ENCODE measurements around the gene MTRF1L.

MTRF1L gene, protein sequence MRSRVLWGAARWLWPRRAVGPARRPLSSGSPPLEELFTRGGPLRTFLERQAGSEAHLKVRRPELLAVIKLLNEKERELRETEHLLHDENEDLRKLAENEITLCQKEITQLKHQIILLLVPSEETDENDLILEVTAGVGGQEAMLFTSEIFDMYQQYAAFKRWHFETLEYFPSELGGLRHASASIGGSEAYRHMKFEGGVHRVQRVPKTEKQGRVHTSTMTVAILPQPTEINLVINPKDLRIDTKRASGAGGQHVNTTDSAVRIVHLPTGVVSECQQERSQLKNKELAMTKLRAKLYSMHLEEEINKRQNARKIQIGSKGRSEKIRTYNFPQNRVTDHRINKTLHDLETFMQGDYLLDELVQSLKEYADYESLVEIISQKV

GRCh38 chr6:153002613-153003365, at the start of gene MTRF1L:
TSS of gene MTRF1L (minus strand) at chr6:153002709. CDS start at chr6:153002685, 24 bp downstream.
- DNase-seq (ENCODE audit: low read depth in 2 of 2) = peak; percentile 77 to 83

DNA sequence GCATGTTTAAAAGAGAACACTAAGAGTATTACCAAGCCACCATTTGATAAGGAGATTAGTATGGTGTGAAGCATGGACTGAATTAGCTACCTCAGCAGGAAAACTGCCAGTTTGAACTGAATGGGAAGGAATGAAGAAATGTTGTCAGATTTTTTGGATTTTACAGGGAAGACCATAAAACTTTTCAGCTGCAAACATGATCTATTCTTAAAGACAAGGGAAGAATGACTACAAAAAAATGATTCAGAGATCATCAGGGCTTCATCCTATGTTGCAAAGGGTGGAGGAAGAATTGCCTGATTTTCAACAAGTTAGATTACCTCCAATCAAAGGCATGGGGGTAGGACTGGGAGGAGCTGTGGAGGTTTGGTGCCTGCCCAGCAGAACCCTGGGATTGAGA, 49.3 kb upstream of the MTRF1L start:
- no peak for DNase-seq (ENCODE audit: low read depth in 2 of 2)

DNA sequence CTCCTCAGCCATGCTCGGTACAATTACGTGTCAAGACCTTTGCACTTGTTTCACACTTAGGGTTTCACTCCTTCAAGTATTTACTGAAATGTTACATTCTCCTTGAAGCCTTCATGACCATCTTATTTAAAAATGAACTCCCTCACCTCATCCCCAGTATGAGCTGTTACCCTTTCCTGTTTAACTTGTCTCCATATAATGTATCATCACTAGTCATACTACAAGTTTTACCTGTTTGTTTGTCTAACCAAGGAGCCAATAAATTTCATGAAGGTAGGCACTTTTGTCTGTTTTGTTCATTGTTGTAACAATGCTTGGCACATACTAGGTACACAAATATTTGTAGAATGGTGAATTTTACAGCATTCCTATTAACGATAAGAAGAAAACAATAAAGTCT, 46.1 kb upstream of the MTRF1L start:
- no peak for DNase-seq (ENCODE audit: low read depth in 2 of 2)

DNA sequence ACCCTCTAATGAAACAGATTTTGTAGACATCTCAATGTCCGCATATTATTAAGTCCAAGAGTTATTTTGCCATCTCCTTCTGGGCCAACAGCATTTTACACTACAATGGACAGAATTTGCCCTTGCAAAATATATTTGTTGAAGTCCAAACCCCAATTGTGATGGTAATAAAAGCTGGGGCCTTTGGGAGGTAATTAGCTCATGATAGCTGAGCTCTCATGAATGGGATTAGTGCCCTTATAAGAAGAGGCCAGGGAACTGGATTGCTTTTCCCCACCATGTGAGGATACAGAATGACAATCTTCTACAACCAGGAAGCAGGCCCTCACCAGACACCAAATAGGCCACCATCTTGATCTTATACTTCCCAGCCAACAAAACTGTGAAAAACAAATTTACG, 44.9 kb upstream of the MTRF1L start:
- no peak for DNase-seq (ENCODE audit: low read depth in 2 of 2)

DNA sequence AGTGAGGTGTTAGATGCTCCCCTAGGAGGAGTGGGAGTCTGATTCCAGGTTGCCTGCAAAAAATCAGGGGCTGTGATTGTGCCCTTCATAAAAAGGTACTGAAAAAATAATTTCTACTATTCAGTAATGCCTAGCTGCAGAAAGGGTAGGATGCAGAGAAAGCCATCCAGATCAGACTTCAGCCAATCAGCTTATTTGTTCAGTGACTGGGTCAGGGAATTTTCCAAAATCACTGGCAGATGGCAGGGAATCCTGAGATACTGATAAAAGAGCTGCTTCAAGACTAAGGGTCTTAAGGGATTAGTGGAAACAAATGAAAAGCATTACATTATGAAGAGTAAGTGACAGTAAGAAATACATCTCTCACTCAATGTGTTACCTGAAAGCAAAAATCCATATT, 42.8 kb upstream of the MTRF1L start:
- DNase-seq (ENCODE audit: low read depth in 2 of 2) = no peak

DNA sequence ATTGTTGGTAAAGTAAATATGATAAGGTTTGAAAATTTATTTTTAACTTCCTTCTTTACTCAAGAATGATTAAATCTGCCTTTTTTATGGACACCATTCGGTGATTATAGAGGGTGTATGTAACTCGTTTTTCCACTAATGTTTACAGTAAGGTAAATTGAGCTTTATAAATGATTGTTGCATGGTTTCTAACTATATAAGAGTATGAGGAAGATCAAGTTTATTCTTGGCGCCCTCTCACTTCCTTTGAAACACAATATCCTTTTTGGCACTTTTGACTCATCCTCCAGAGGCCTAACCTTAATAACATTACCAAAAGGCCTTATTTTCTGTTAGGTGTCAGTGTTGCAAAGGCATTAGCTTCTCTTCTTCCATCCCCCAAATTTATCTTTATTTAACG, 41.8 kb upstream of the MTRF1L start:
- no peak for DNase-seq (ENCODE audit: low read depth in 2 of 2)

- no peak for DNase-seq (ENCODE audit: low read depth in 2 of 2)
These were observed 41.2 kb upstream of the MTRF1L start for GRCh38 chr6:153043719-153044118.

- no peak for DNase-seq (ENCODE audit: low read depth in 2 of 2)
These were observed 36.0 kb upstream of the MTRF1L start for GRCh38 chr6:153038378-153039057.

GRCh38 chr6:153034139-153034538, 31.6 kb upstream of the MTRF1L start:
- DNase-seq (ENCODE audit: low read depth in 2 of 2) = no peak

DNA sequence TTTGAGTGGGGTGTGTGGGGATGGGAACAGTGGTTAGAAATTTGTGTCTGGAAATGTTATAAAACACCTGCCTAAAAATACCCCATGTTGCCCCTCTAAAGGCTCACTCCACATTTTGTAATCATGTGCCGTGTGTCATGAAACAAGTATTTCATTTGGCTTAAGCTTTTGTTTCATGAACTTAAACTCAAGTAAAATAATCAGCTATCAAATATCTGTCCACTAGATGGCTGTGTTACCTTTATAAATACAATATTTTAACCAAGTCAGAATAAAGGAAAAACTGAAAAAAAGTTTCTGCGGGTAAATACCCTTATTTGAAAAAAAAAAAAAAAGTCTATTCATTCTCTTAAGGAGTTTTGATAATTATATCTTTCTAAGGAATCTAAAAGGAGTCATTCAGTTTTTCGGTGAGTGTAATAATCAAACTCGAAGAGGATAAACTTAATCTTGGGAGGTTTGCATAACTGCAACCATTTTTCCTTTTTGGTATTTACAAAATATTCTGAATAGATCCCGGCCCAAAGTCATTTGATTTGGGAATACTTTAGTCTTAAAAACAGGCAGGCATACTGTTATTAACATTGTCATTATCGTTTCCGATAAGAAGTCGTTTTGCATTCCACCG, 29.9 kb upstream of the MTRF1L start:
- DNase-seq (ENCODE audit: low read depth in 2 of 2) = no peak

GRCh38 chr6:153031335-153031955, 28.9 kb upstream of the MTRF1L start:
- DNase-seq (ENCODE audit: low read depth in 2 of 2) = no peak

GRCh38 chr6:153028963-153029362, 26.5 kb upstream of the MTRF1L start:
- DNase-seq (ENCODE audit: low read depth in 2 of 2) = no peak

- no peak for DNase-seq (ENCODE audit: low read depth in 2 of 2)
These were observed 25.8 kb upstream of the MTRF1L start for GRCh38 chr6:153028286-153028685.

- DNase-seq (ENCODE audit: low read depth in 2 of 2) = no peak
These were observed 25.0 kb upstream of the MTRF1L start for GRCh38 chr6:153027480-153027879.

DNA sequence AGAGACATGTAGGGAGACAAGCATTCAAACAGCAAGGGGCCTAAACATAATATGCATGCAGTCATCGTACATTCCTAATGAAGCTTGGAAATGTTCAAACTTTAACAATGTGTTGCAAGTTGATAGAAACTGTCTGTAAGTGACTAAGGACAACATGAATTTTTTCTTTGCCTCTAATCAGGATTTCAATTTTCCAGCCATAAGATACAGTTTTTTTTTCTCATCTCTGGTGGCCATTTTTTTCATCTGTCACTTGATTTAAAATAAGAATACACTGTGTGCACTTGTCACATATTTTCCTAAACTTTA, 22.2 kb upstream of the MTRF1L start:
- no peak for DNase-seq (ENCODE audit: low read depth in 2 of 2)

DNA sequence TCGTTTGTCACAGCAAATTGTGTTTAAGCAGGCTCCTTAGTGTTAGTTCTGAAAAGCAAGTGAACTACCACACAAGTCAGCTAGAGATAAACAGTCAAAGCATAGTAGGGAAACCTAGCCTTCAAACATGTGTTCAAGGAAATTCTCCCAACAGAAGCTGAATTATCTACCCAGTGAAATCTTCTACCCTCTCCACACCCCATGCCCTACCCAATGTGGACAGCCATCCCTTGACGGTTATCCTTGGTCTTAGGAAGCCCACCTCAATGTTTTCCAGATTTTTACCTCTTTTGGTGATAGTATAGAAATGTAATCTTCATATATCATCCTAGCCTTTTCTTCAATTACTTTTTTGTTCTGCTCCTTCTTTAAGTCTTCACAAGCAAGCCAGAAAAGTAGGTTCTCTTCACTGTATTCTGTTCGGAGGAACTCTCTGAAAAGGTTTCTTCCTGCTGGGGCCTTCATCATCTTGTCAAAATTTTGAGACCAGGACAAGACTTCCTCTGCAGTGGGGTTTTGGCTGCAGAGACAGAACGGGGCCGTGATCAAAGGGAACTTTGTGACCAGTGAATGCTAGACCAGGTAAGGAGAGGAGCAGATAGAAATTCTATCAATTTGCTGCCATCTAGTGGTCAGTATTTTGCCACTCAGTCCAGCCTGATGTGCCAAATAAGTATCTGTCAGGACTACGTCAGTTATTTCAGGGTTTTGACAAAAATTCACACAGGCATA, 21.6 kb upstream of the MTRF1L start:
- DNase-seq (ENCODE audit: low read depth in 2 of 2) = no peak

GRCh38 chr6:153018355-153018754, 15.8 kb upstream of the MTRF1L start:
- DNase-seq (ENCODE audit: low read depth in 2 of 2) = no peak

DNA sequence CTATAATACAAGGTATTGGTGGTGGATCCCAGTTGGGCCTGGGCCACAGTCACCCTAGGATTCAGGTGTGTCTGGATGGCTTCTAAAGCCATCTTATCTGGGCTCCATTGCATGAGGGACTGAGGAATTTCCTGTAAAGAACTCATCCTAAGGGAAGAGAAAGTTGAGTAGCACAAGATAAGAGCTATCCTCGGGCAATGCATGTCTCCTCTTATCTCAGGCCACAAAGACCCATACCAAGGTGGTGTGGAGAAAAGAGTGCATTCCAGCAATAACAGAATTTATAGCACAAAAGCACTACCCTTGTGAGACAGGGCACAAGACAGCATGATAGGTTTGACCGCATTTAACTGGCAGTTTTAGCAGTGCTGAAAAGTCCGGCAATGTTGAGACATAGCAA, 14.3 kb upstream of the MTRF1L start:
- no peak for DNase-seq (ENCODE audit: low read depth in 2 of 2)

DNA sequence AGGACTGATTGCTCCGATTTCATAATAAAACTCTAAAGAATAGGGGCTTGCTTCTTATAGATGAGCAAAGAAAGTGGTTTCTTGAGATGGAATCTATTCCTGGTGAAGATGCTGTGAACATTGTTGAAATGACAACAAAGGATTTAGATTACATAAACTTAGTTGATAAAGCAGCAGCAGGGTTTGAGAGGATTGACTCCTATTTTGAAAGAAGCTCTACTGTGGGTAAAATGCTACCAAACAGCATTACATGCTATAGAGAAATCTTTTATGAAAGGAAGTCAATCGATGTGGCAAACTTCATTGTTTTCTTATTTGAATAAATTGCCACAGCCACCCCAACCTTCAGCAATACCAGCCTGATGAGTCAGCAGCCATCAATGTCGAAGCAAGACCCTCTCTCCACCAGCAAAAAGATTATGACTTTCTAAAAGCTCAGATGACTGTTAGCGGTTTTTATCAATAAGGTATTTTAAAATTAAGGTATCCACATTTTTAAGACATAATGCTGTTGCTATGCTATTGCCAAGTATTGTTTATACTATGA, 12.7 kb upstream of the MTRF1L start:
- no peak for DNase-seq (ENCODE audit: low read depth in 2 of 2)

DNA sequence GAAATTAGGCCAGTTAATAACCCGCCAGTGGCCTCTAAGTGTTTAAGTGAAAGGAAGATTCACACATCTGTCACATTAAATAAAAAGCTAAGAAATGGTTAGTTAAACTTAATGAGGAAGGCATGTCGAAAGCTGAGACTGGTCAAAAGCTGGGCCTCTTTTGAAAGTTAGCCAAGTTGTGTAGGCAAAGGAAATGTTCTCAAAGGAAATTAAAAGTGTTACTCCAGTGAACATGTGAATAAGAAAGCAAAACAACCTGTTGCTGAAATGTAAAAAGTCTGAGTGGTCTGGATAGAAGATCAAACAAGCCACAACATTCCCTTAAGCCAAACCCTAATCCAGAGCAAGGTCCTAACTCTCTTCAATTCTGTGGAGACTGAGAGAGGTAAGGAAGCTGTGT, 10.9 kb upstream of the MTRF1L start:
- DNase-seq (ENCODE audit: low read depth in 2 of 2) = no peak

DNA sequence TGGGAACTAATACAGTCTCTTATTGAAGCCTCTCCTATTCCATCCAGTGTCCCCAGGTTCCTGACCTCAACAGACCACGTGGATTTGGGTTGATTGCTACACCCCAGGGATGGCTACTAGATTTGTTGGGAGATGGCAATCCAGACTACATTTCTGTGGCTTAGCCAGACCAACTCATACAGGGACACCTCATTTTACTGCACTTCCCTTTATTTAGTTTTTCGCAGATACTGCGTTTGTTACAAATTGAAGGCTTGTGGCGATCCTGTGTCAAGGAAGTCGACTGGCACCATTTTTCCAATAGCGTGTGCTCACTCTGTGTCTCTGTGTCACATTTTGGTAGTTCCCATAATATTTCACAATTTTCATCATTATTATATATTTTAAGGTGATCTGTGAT, 10.3 kb upstream of the MTRF1L start:
- DNase-seq (ENCODE audit: low read depth in 2 of 2) = no peak
